T-cell (primary cell): ENCODE measurements around the gene FIGNL2. TPM values are rescaled to one million over a fixed set of nuclear protein-coding genes. Genes with fewer than 3 reads are reported as not detected.
A peak's percentile ranks its signal among the peaks of the same experiment; 100 is the strongest.

Experiments
- ATAC-seq, 4 experiments: fragments of 200-7000 bp in 3 of 4; fragments of 150-1000 bp in 1 of 4; cut with Tn5 transposase; replicated peaks in 1 of 4; 1 replicate in 3 of 4; 2 replicates in 1 of 4; pipeline ENCODE4 v1.10.0; 2021; ENCODE audit warnings: moderate library complexity in 3 of 4, mild to moderate bottlenecking in 2 of 4, moderate number of reproducible peaks in 1 of 4
- CTCF ChIA-PET, 2 donors: fragments of 300-600 bp; sonication (Branson Sonifier 250); formaldehyde crosslinking; loops; one replicate each; lab custom pipeline; 2022; ENCODE audit warnings: antibody characterized with exemption in 2 of 2; lab: Charles Lee
- POLR2A ChIA-PET, 2 donors: fragments of 300-600 bp; sonication (Branson Sonifier 250); formaldehyde crosslinking; loops; one replicate each; lab custom pipeline; 2022; ENCODE audit warnings: antibody characterized with exemption in 2 of 2; lab: Charles Lee
- DNase-seq, 35 experiments: peaks; one replicate each; pipeline versions ENCODE4 v3.0.0 to v3.0.0-alpha.2; 2013 to 2023
- H3K27ac ChIP-seq: one replicate; pipeline ENCODE4 v1.5.1; 2013; ENCODE audit warnings: low read length
- H3K27me3 ChIP-seq, 2 experiments: replicated peaks in 1 of 2; 1 replicate in 1 of 2; 2 replicates in 1 of 2; pipeline versions ENCODE4 v1.6.1 to v1.7.0; 2013; ENCODE audit warnings: low read length in 1 of 2, mixed read lengths in 1 of 2; ENCODE audit not compliant: control insufficient read depth in 2 of 2, insufficient read depth in 2 of 2; ENCODE audit errors: extremely low read depth in 1 of 2
- H3K36me3 ChIP-seq, 2 donors: 1 replicate in 1 of 2; 2 replicates in 1 of 2; pipeline versions ENCODE4 v1.6.1 to v1.7.0; 2013; ENCODE audit warnings: low read length in 1 of 2; ENCODE audit not compliant: control insufficient read depth in 2 of 2, insufficient read depth in 1 of 2; ENCODE audit errors: extremely low read depth in 1 of 2
- H3K4me1 ChIP-seq, 2 experiments: 1 replicate in 1 of 2; 2 replicates in 1 of 2; pipeline versions ENCODE4 v1.6.1 to v1.7.0; 2013; ENCODE audit warnings: low read length in 2 of 2, mixed read lengths in 1 of 2; ENCODE audit not compliant: insufficient read depth in 2 of 2, control insufficient read depth in 1 of 2; ENCODE audit errors: extremely low read depth in 1 of 2
- H3K4me3 ChIP-seq, 2 donors: 1 replicate in 1 of 2; 2 replicates in 1 of 2; pipeline versions ENCODE4 v1.5.1 to v1.7.0; 2013; ENCODE audit warnings: mild to moderate bottlenecking in 2 of 2, low read length in 1 of 2, moderate library complexity in 1 of 2; ENCODE audit not compliant: control insufficient read depth in 1 of 2; ENCODE audit errors: extremely low read depth in 1 of 2
- H3K9me3 ChIP-seq: 2 replicates; pipeline ENCODE4 v1.7.0; 2013
- H3K27ac Mint-ChIP-seq, 2 donors: one replicate each; pipeline ENCODE4 v1.8.0; 2020 to 2021; ENCODE audit warnings: mild to moderate bottlenecking in 2 of 2, mixed read lengths in 2 of 2
- H3K27me3 Mint-ChIP-seq, 2 donors: one replicate each; pipeline ENCODE4 v1.8.0; 2021 to 2022; ENCODE audit warnings: mixed read lengths in 2 of 2
- H3K36me3 Mint-ChIP-seq: one replicate; pipeline ENCODE4 v1.8.0; 2021; ENCODE audit warnings: mixed read lengths
- H3K4me1 Mint-ChIP-seq, 3 donors: one replicate each; pipeline ENCODE4 v1.8.0; 2020 to 2022; ENCODE audit warnings: mixed read lengths in 3 of 3, mild to moderate bottlenecking in 1 of 3
- H3K4me3 Mint-ChIP-seq, 3 donors: one replicate each; pipeline ENCODE4 v1.8.0; 2020 to 2022; ENCODE audit warnings: mild to moderate bottlenecking in 3 of 3, mixed read lengths in 3 of 3, moderate library complexity in 3 of 3
- H3K9me3 Mint-ChIP-seq, 3 donors: one replicate each; pipeline ENCODE4 v1.8.0; 2020 to 2022; ENCODE audit warnings: mixed read lengths in 3 of 3
- WGBS: methylation state at CpG from one replicate; pipeline ENCODE4 v1.1.5; 2013; ENCODE audit warnings: missing lambda C conversion rate; ENCODE audit not compliant: insufficient coverage; 5-methylcytosine and 5-hydroxymethylcytosine counted together
- total RNA-seq, 35 experiments: library from RNA in 6 of 35; stranded (reverse) in 6 of 35; fragments of 120-200 nt in 1 of 35; gene quantifications; one replicate each; pipeline versions ENCODE4 v1.2.1 to v1.2.4 and lab custom pipeline; 2013 to 2026

FIGNL2 gene
- total RNA-seq, 5 donors from 2014 or later (not counting 1 experiment from before 2014, with no cell fraction given), result 1.3 to 2.0 (median 1.6) TPM

DNA sequence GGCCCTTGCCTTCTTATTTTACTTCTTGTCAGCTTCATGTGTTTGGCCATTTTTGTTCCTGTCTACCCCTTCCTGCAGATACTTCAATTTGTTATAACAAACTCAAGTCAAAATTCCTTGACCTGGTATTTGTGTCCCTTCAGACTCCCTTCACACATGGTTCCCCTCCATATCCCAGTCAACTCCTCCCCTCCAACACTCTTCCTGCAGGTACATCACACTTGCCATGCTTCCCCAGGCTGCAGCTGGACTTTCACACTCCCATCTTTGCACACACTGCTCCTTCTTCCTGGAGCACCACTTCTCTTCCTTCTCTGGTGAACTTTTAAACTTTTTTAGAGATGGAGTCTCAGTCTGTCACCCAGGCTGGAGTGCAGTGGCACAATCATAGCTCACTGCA, 18.9 kb upstream of the FIGNL2 start:
- Histone ChIP-seq H3K4me3 (no peak overlapping the region), H3K27me3 (peaks cover 0 to 92% of the 10 kb centered on the region in 2 experiments), H3K36me3 (no peaks in the 10 kb centered on the region), H3K27ac (no peak overlapping the region), H3K9me3 (no peaks in the 10 kb centered on the region), H3K4me1 (peaks cover 2 to 28% of the 10 kb centered on the region in 2 experiments)
- ATAC-seq (no peak), DNase-seq (no peak)
- Mint-ChIP-seq H3K9me3 (no peaks in the 10 kb centered on the region), H3K4me3 (no peak overlapping the region), H3K4me1 (peaks cover 0 to 29% (median 19%) of the 10 kb centered on the region in 3 donors), H3K27me3 (peaks cover 57 to 76% of the 10 kb centered on the region in 2 donors), H3K36me3 (no peaks in the 10 kb centered on the region), H3K27ac (peak overlapping the region in 1 of 2 donors; percentile 33)
- POLR2A ChIA-PET, result interaction anchor here in 1 of 2 donors (0.6 kb wide), 1 partner anchor 87 kb away, joined by 4 read pairs; no protein-coding TSS in a partner anchor
- CTCF ChIA-PET, result no interaction called here

DNA sequence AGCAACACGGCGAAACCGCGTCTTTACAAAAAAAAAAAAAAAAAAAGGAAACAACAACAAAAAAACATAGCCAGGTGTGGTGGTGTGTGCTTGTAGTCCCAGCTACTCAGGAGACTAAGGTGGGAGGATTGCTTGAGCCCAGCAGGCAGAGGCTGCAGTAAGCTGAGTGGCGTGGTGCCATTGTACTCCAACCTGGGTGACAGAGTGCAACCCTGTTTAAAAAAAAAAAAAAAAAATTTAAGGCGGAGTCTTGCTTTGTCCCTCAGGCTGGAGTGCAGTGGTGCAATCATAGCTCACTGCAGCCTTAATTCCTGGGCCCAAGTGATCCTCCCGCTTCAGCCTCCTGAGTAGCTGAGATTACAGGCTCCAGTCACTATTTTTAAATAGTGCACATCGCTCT, 18.2 kb upstream of the FIGNL2 start:
- Mint-ChIP-seq H3K36me3 (no peaks in the 10 kb centered on the region), H3K4me3 (no peak overlapping the region), H3K27me3 (peaks cover 63 to 81% of the 10 kb centered on the region in 2 donors), H3K27ac (no peak overlapping the region), H3K9me3 (no peaks in the 10 kb centered on the region), H3K4me1 (peaks cover 0 to 29% (median 19%) of the 10 kb centered on the region in 3 donors)
- H3K4me1 ChIP-seq, result peaks cover 2 to 28% of the 10 kb centered on the region in 2 experiments
- 82% methylated on average over 3 of the region's 8 CpGs for WGBS
- DNase-seq, result no peak
- no peak overlapping the region for H3K4me3 ChIP-seq
- no peak overlapping the region for H3K27ac ChIP-seq
- H3K36me3 ChIP-seq, result no peaks in the 10 kb centered on the region
- ChIA-PET POLR2A (interaction anchor here in 1 of 2 donors (0.6 kb wide), 1 partner anchor 86 kb away, joined by 4 read pairs; no protein-coding TSS in a partner anchor), CTCF (no interaction called here)
- no peaks in the 10 kb centered on the region for H3K9me3 ChIP-seq
- ATAC-seq, result no peak
- peaks cover 0 to 92% of the 10 kb centered on the region in 2 experiments for H3K27me3 ChIP-seq

DNA sequence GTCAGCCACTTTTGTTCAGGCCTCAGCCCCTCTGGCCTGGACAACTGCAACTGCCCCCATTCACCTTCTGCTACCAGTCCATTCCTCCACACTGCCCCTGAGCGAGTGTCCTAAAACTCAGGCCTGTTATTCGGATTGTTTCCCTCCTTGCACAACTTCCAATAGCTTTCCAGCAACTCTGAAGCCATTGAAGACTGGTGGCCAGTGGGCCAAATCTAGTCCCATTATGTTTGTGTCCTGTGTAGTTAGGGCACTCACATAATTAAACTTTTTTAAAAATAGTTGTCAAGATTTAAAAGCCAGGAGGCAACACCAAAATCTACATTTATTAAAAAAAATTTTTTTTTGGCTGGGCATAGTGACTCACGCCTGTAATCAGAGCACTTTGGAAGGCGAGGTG, 17.8 kb upstream of the FIGNL2 start:
- Histone ChIP-seq H3K27ac (no peak overlapping the region), H3K4me3 (no peak overlapping the region), H3K4me1 (peaks cover 2 to 28% of the 10 kb centered on the region in 2 experiments), H3K36me3 (no peaks in the 10 kb centered on the region), H3K9me3 (no peaks in the 10 kb centered on the region), H3K27me3 (peaks cover 0 to 89% of the 10 kb centered on the region in 2 experiments)
- no peaks in the 10 kb centered on the region for H3K9me3 Mint-ChIP-seq
- DNase-seq (no peak), ATAC-seq (no peak)
- no peak overlapping the region for H3K4me3 Mint-ChIP-seq
- CTCF ChIA-PET, result no interaction called here
- H3K27me3 Mint-ChIP-seq, result peaks cover 67 to 81% of the 10 kb centered on the region in 2 donors
- H3K36me3 Mint-ChIP-seq, result no peaks in the 10 kb centered on the region
- POLR2A ChIA-PET, result no interaction called here
- 100% methylated on average over 1 of the region's 4 CpGs for WGBS
- peaks cover 0 to 29% (median 19%) of the 10 kb centered on the region in 3 donors for H3K4me1 Mint-ChIP-seq
- H3K27ac Mint-ChIP-seq, result no peak overlapping the region

DNA sequence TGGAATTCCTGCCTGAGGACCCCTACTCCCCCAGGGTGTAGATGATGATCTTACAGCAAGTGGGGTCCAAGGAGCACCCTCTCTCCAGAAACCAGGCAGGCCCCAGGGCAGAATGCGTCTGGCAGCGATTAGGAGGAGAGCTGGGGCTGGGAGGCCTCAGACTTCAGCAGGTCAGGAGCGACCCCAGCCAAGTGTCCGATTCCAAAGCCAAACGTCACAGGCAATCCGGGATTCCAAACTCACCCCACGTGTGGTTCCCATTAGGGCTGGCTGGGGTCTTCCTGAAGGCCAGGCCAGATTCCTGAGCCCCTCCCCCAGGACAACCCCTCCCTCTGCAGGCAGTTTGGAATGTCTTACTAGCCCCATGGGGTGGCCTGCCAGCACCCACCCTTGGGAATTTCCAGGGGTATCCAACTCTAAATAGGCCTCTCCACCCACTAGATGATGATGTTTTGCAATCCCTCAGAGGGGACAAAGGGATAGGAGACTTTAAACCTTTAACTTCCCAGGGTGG, 17.3 kb upstream of the FIGNL2 start:
- H3K27me3 Mint-ChIP-seq, result peaks cover 66 to 76% of the 10 kb centered on the region in 2 donors
- ChIA-PET CTCF (no interaction called here), POLR2A (no interaction called here)
- H3K9me3 ChIP-seq, result no peaks in the 10 kb centered on the region
- H3K4me1 ChIP-seq, result peaks cover 2 to 28% of the 10 kb centered on the region in 2 experiments
- H3K36me3 ChIP-seq, result no peaks in the 10 kb centered on the region
- no peak for DNase-seq
- H3K4me3 ChIP-seq, result no peak overlapping the region
- no peak overlapping the region for H3K27ac Mint-ChIP-seq
- ATAC-seq, result no peak
- no peaks in the 10 kb centered on the region for H3K36me3 Mint-ChIP-seq
- peaks cover 0 to 29% (median 19%) of the 10 kb centered on the region in 3 donors for H3K4me1 Mint-ChIP-seq
- 89% methylated on average over 7 of the region's 7 CpGs for WGBS
- no peak overlapping the region for H3K4me3 Mint-ChIP-seq
- H3K9me3 Mint-ChIP-seq, result no peaks in the 10 kb centered on the region
- H3K27me3 ChIP-seq, result peaks cover 0 to 89% of the 10 kb centered on the region in 2 experiments
- no peak overlapping the region for H3K27ac ChIP-seq

DNA sequence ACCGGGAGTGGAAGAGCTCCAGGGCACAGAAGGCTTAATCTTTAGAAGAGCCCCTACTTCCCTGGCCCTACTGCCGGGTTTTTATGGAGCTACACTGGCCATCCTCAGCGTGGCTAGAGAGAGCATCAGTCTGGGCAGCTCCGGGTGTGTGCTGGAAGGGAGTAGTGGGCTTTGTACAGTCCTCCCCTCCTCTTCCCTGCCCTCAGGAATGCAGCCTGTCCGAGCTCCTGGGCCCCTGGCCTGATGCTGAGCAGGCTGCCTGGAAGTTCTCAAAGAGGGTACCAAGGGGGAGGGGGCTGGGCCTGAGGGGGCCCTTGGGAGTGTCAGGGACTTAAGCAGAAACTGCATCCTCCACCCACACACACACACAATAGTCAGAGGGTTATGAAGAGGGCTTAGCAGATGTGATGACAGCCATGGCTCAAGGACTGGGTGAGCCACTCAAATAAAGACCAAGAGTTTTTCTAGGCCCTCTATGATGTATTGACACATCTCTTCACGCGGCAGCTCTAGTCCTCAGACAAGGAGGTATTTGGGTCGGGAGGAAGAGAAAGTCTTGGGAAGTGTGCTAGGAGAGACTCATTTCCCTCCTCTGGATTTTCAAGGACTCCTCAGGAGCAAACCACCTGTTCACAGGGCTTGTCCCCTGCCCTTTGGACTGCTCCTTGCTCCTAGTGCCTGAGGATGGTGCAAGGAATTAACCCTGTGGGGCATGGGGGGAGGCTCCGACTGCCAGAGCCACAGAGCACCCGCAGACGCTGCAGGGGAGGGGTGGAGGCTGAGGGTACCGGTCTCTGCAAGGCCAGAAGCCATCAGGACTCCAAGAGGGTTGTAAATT, 16.5 kb upstream of the FIGNL2 start:
- no peak overlapping the region for H3K27ac ChIP-seq
- no peaks in the 10 kb centered on the region for H3K9me3 ChIP-seq
- ATAC-seq (no peak), DNase-seq (no peak)
- no peaks in the 10 kb centered on the region for H3K9me3 Mint-ChIP-seq
- no peaks in the 10 kb centered on the region for H3K36me3 Mint-ChIP-seq
- H3K4me1 ChIP-seq, result peaks cover 2 to 28% of the 10 kb centered on the region in 2 experiments
- H3K27me3 ChIP-seq, result peaks cover 0 to 83% of the 10 kb centered on the region in 2 experiments
- peaks cover 0 to 25% (median 19%) of the 10 kb centered on the region in 3 donors for H3K4me1 Mint-ChIP-seq
- no peaks in the 10 kb centered on the region for H3K36me3 ChIP-seq
- H3K4me3 ChIP-seq, result peak overlapping the region in 1 of 2 donors; percentile 71
- no peak overlapping the region for H3K27ac Mint-ChIP-seq
- H3K4me3 Mint-ChIP-seq, result peak overlapping the region; percentile 39 to 58 (median 50)
- 94% methylated on average over 6 of the region's 12 CpGs for WGBS
- ChIA-PET POLR2A (no interaction called here), CTCF (interaction anchor here in 1 of 2 donors (0.5 to 2.2 kb wide), 2 partner anchors 10 to 1335 kb away, joined by 3 to 10 read pairs; no protein-coding TSS in a partner anchor)
- peaks cover 62 to 68% of the 10 kb centered on the region in 2 donors for H3K27me3 Mint-ChIP-seq
